H9 (cell line): ENCODE results near the gene COL8A1. TPM values are rescaled to one million over a fixed set of nuclear protein-coding genes. Genes with fewer than 3 reads are reported as not detected.

Experiments
- DNase-seq: peaks from one replicate; pipeline ENCODE4 v3.0.0-alpha.2; 2017
- H2AFZ ChIP-seq: one replicate; pipeline ENCODE4 v1.6.1; 2013; ENCODE audit warnings: mild to moderate bottlenecking, low read length, control low read depth, moderate library complexity
- H2AK5ac ChIP-seq: 2 replicates; pipeline ENCODE4 v1.6.1; 2013; ENCODE audit warnings: low read length, control low read depth, mixed read lengths; ENCODE audit not compliant: insufficient read length
- H2BK120ac ChIP-seq: one replicate; pipeline ENCODE4 v1.6.1; 2013; ENCODE audit warnings: low read depth, mild to moderate bottlenecking, low read length, control low read depth, inconsistent platforms; ENCODE audit not compliant: poor library complexity, severe bottlenecking
- H2BK12ac ChIP-seq: 2 replicates; pipeline ENCODE4 v1.6.1; 2013; ENCODE audit warnings: low read length, control low read depth, mixed read lengths, low read depth; ENCODE audit not compliant: insufficient read length
- H2BK15ac ChIP-seq: 2 replicates; pipeline ENCODE4 v1.6.1; 2013; ENCODE audit warnings: low read depth, low read length, control low read depth
- H2BK20ac ChIP-seq: one replicate; pipeline ENCODE4 v1.6.1; 2013; ENCODE audit warnings: low read depth, mild to moderate bottlenecking, low read length, control low read depth, inconsistent platforms; ENCODE audit not compliant: poor library complexity, severe bottlenecking
- H2BK5ac ChIP-seq: 2 replicates; pipeline ENCODE4 v1.6.1; 2013; ENCODE audit warnings: low read length, control low read depth, mixed read lengths; ENCODE audit not compliant: insufficient read length
- H3K14ac ChIP-seq: 2 replicates; pipeline ENCODE4 v1.6.1; 2013; ENCODE audit warnings: low read length, control low read depth; ENCODE audit not compliant: insufficient read depth
- H3K18ac ChIP-seq: 2 replicates; pipeline ENCODE4 v1.6.1; 2013; ENCODE audit warnings: low read depth, mild to moderate bottlenecking, mixed read lengths, low read length, control low read depth; ENCODE audit not compliant: insufficient read length
- H3K23ac ChIP-seq: 2 replicates; pipeline ENCODE4 v1.6.1; 2013; ENCODE audit warnings: low read length, control low read depth, mixed read lengths, low read depth; ENCODE audit not compliant: insufficient read length
- H3K23me2 ChIP-seq: 2 replicates; pipeline ENCODE4 v1.6.1; 2013; ENCODE audit warnings: low read depth, mild to moderate bottlenecking, mixed read lengths, low read length, control low read depth; ENCODE audit not compliant: insufficient read length, poor library complexity, severe bottlenecking
- H3K27ac ChIP-seq: 2 replicates; pipeline ENCODE4 v1.5.1; 2013; ENCODE audit warnings: low read length, control low read depth, mixed read lengths, low read depth; ENCODE audit not compliant: insufficient read length
- H3K27me3 ChIP-seq: 2 replicates; pipeline ENCODE4 v1.6.1; 2013; ENCODE audit warnings: low read length, control low read depth, inconsistent platforms; ENCODE audit not compliant: insufficient read depth
- H3K4ac ChIP-seq: 2 replicates; pipeline ENCODE4 v1.6.1; 2013; ENCODE audit warnings: low read depth, mild to moderate bottlenecking, control low read depth, inconsistent platforms, low read length, moderate library complexity
- H3K4me1 ChIP-seq: 2 replicates; pipeline ENCODE4 v1.6.1; 2013; ENCODE audit warnings: low read length, control low read depth, inconsistent platforms; ENCODE audit not compliant: insufficient read depth
- H3K4me2 ChIP-seq: 2 replicates; pipeline ENCODE4 v1.6.1; 2013; ENCODE audit warnings: low read length, control low read depth, mixed read lengths; ENCODE audit not compliant: insufficient read length, insufficient read depth
- H3K56ac ChIP-seq: 2 replicates; pipeline ENCODE4 v1.6.1; 2013; ENCODE audit warnings: low read depth, mild to moderate bottlenecking, mixed read lengths, low read length, control low read depth; ENCODE audit not compliant: insufficient read length
- H3K79me1 ChIP-seq: 2 replicates; pipeline ENCODE4 v1.6.1; 2013; ENCODE audit warnings: low read depth, mild to moderate bottlenecking, moderate library complexity, low read length, control low read depth, inconsistent platforms; ENCODE audit not compliant: insufficient read depth, poor library complexity, severe bottlenecking
- H3K79me2 ChIP-seq: 2 replicates; pipeline ENCODE4 v1.6.1; 2013; ENCODE audit warnings: low read length, control low read depth, inconsistent platforms; ENCODE audit not compliant: insufficient read depth
- H3K9ac ChIP-seq: 2 replicates; pipeline ENCODE4 v1.6.1; 2013; ENCODE audit warnings: low read length, control low read depth, mixed read lengths; ENCODE audit not compliant: insufficient read length; ENCODE audit errors: extremely low read depth
- H3K9me3 ChIP-seq: one replicate; pipeline ENCODE4 v1.6.1; 2013; ENCODE audit warnings: low read depth, low read length, inconsistent platforms; ENCODE audit not compliant: control insufficient read depth
- H3T11ph ChIP-seq: one replicate; pipeline ENCODE4 v1.6.1; 2013; ENCODE audit warnings: mild to moderate bottlenecking, low read length, control low read depth, inconsistent platforms
- H4K20me1 ChIP-seq: one replicate; pipeline ENCODE4 v1.6.1; 2013; ENCODE audit not compliant: control insufficient read depth, insufficient read length, insufficient read depth
- H4K5ac ChIP-seq: 2 replicates; pipeline ENCODE4 v1.6.1; 2013; ENCODE audit warnings: low read depth, mild to moderate bottlenecking, mixed read lengths, low read length, control low read depth; ENCODE audit not compliant: insufficient read length
- H4K8ac ChIP-seq: replicated peaks from 2 replicates; pipeline ENCODE4 v1.6.1; 2013; ENCODE audit warnings: low read length, control low read depth, mixed read lengths, low read depth; ENCODE audit not compliant: insufficient read length
- H4K91ac ChIP-seq: 2 replicates; pipeline ENCODE4 v1.6.1; 2013; ENCODE audit warnings: low read depth, mild to moderate bottlenecking, moderate library complexity, mixed read lengths, low read length, control low read depth; ENCODE audit not compliant: insufficient read length
- H3K27ac Mint-ChIP-seq, 3 experiments: 2 replicates in 2 of 3; 3 replicates in 1 of 3; pipeline ENCODE4 v1.8.0; 2020 to 2021; ENCODE audit warnings: mixed read lengths in 3 of 3, mild to moderate bottlenecking in 1 of 3, moderate library complexity in 1 of 3
- H3K27me3 Mint-ChIP-seq: 2 replicates; pipeline ENCODE4 v1.8.0; 2021; ENCODE audit warnings: low read depth, mild to moderate bottlenecking, moderate library complexity, mixed read lengths
- H3K36me3 Mint-ChIP-seq, 3 experiments: 2 replicates in 2 of 3; 3 replicates in 1 of 3; pipeline ENCODE4 v1.8.0; 2020 to 2021; ENCODE audit warnings: low read depth in 3 of 3, mixed read lengths in 3 of 3; ENCODE audit not compliant: insufficient read depth in 1 of 3
- H3K4me1 Mint-ChIP-seq, 2 experiments: 2 replicates each; pipeline ENCODE4 v1.8.0; 2020; ENCODE audit warnings: mixed read lengths in 2 of 2
- H3K4me3 Mint-ChIP-seq, 2 experiments: 2 replicates in 1 of 2; 3 replicates in 1 of 2; pipeline ENCODE4 v1.8.0; 2020 to 2021; ENCODE audit warnings: mild to moderate bottlenecking in 2 of 2, mixed read lengths in 2 of 2, moderate library complexity in 1 of 2
- H3K9me3 Mint-ChIP-seq, 2 experiments: 2 replicates in 1 of 2; 3 replicates in 1 of 2; pipeline ENCODE4 v1.8.0; 2020; ENCODE audit warnings: mild to moderate bottlenecking in 2 of 2, mixed read lengths in 2 of 2, moderate library complexity in 1 of 2
- CTCF ChIP-seq: fragments of 200-600 bp; sonication (generic); conservative IDR thresholded peaks from 3 replicates; pipeline ENCODE4 v1.8.0; 2021; ENCODE audit warnings: antibody characterized with exemption, mild to moderate bottlenecking
- WGBS: extraction: QIAGEN DNeasy Blood & Tissue Kit; methylation state at CpG from one replicate; pipeline ENCODE4 v1.1.7; 2013; ENCODE audit warnings: missing lambda C conversion rate, low lambda C conversion rate, mixed read lengths; ENCODE audit not compliant: insufficient read length; ENCODE audit errors: extremely low coverage; 5-methylcytosine and 5-hydroxymethylcytosine counted together
- total RNA-seq: library from RNA; stranded (reverse); gene quantifications from 2 replicates; pipeline ENCODE4 v1.2.1, GENCODE V29; 2021

Gene COL8A1
- total RNA-seq, 1 experiment from 2014 or later: 0.17 TPM

DNA sequence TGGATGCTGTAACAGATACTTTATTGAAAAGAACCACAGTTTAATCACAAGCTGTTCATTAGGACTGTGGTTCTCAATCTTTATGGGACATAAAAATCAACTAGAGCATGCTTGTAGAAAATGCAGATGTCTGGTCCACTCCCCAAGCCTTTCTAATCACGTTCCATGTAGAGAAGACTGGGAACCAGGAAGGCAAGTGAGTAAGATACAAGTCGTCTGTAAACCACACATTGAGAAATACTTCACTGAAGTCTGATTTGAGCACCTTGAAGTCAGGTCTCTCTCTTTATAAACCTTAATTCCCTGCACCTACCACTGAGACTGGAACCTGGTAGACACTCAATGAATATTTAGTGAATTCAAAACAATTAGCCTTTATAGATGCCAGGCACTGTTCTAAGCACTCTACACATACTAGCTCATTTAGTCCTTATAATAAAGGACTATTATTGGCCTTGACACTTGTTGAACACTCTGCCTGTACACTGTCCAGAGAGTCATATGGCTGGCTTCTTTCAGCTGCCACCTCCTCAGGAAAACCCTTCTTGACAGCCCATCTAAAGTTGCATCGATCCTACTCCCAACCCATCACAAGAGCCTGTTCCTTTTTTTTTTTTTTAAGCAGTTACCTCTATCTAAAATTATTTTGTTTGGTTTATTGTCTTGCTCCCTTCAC is 120.2 kb downstream of the COL8A1 start:
- no peak overlapping the region for H3K23ac ChIP-seq
- no peak overlapping the region for H2BK5ac ChIP-seq
- no peak for DNase-seq
- no peak overlapping the region for H4K5ac ChIP-seq
- no peaks in the 10 kb centered on the region for H3K27me3 ChIP-seq
- Mint-ChIP-seq H3K4me3 (no peak overlapping the region), H3K27ac (no peak overlapping the region), H3K4me1 (peaks cover 0 to 3% of the 10 kb centered on the region in 2 experiments; a peak in 1 of 4 replicates), H3K27me3 (no peaks in the 10 kb centered on the region), H3K9me3 (no peaks in the 10 kb centered on the region), H3K36me3 (no peaks in the 10 kb centered on the region)
- no peaks in the 10 kb centered on the region for H4K20me1 ChIP-seq
- no peak overlapping the region for H4K8ac ChIP-seq
- H3K79me1 ChIP-seq: no peaks in the 10 kb centered on the region
- no peak overlapping the region for H3K56ac ChIP-seq
- TF ChIP-seq CTCF: no peak
- no peaks in the 10 kb centered on the region for H3K79me2 ChIP-seq
- no peak overlapping the region for H3K27ac ChIP-seq
- H3K18ac ChIP-seq: no peak overlapping the region
- no peak overlapping the region for H2BK15ac ChIP-seq
- H3K9me3 ChIP-seq: no peaks in the 10 kb centered on the region
- no peak overlapping the region for H2BK12ac ChIP-seq
- no peak overlapping the region for H2AFZ ChIP-seq
- no CpG with 5 or more reads among the region's 3 CpGs for WGBS
- H2BK120ac ChIP-seq: no peak overlapping the region
- H3K4ac ChIP-seq: no peak overlapping the region
- H3K4me2 ChIP-seq: no peak overlapping the region
- no peaks in the 10 kb centered on the region for H3K4me1 ChIP-seq
- no peak overlapping the region for H3K14ac ChIP-seq
- no peak overlapping the region for H4K91ac ChIP-seq
- H3T11ph ChIP-seq: no peak overlapping the region
- H3K23me2 ChIP-seq: no peaks in the 10 kb centered on the region
- no peak overlapping the region for H2BK20ac ChIP-seq
- H3K9ac ChIP-seq: no peak overlapping the region
- no peak overlapping the region for H2AK5ac ChIP-seq
